CD4-positive, alpha-beta T cell treated with Interleukin-15 for 4 hours (primary cell): ENCODE data around the gene ABCB6.
"Not testable (repeated sequence)": the region's sequence is repeated elsewhere in the genome, so short reads cannot be mapped to it uniquely, and the experiment has no call there.

Experiments used
- DNase-seq: peaks from one replicate; pipeline ENCODE4 v3.0.0-alpha.2; 2020; ENCODE audit warnings: low spot score

Gene ABCB6

GRCh38 chr2:219218732-219219701 lies at the start of gene ABCB6:
ABCB6 (minus strand) TSS chr2:219218958; CDS start chr2:219218673, 285 bp downstream.
- DNase-seq = peak; percentile 88

- no peak for DNase-seq
These were observed 49.5 kb upstream of the ABCB6 start for GRCh38 chr2:219268294-219268693.

- DNase-seq = no peak
These were observed 48.1 kb upstream of the ABCB6 start for GRCh38 chr2:219266886-219267285.

GRCh38 chr2:219266232-219266631 lies 47.5 kb upstream of the ABCB6 start:
- no peak for DNase-seq

- no peak for DNase-seq
These were observed 42.5 kb upstream of the ABCB6 start for GRCh38 chr2:219261024-219261855.

GRCh38 chr2:219258942-219259341 lies 40.2 kb upstream of the ABCB6 start:
- not testable (repeated sequence) for DNase-seq

- peak; percentile 49 for DNase-seq
These were observed 35.9 kb upstream of the ABCB6 start for GRCh38 chr2:219254590-219255201.

GRCh38 chr2:219253753-219254589 lies 35.2 kb upstream of the ABCB6 start, which contains the start of gene TUBA4A:
TUBA4A (minus strand) TSS chr2:219253918; CDS start chr2:219253858, 60 bp downstream.
- DNase-seq = peak; percentile 90

GRCh38 chr2:219252900-219253752 lies 34.4 kb upstream of the ABCB6 start, which contains the start of gene TUBA4B:
TUBA4B (plus strand) TSS chr2:219253243; CDS start chr2:219253408, 165 bp downstream.
- peak; percentile 37 for DNase-seq

GRCh38 chr2:219252570-219252899 lies 33.8 kb upstream of the ABCB6 start:
- no peak for DNase-seq

- DNase-seq = peak; percentile 54
These were observed 33.3 kb upstream of the ABCB6 start for GRCh38 chr2:219252084-219252483.

- DNase-seq = no peak
These were observed 32.9 kb upstream of the ABCB6 start for GRCh38 chr2:219251656-219252055.

GRCh38 chr2:219250049-219250781 lies 31.5 kb upstream of the ABCB6 start:
- no peak for DNase-seq

GRCh38 chr2:219249203-219249980 lies 30.6 kb upstream of the ABCB6 start:
- DNase-seq = peak; percentile 48

- no peak for DNase-seq
These were observed 30.1 kb upstream of the ABCB6 start for GRCh38 chr2:219248845-219249202.

GRCh38 chr2:219247678-219248642 lies 29.2 kb upstream of the ABCB6 start:
- DNase-seq = peak; percentile 80

- DNase-seq = no peak
These were observed 27.8 kb upstream of the ABCB6 start for GRCh38 chr2:219246559-219246958.

GRCh38 chr2:219245899-219246230 lies 27.1 kb upstream of the ABCB6 start:
- DNase-seq = no peak
